ENCODE results near the gene TMEM9B.

DNA sequence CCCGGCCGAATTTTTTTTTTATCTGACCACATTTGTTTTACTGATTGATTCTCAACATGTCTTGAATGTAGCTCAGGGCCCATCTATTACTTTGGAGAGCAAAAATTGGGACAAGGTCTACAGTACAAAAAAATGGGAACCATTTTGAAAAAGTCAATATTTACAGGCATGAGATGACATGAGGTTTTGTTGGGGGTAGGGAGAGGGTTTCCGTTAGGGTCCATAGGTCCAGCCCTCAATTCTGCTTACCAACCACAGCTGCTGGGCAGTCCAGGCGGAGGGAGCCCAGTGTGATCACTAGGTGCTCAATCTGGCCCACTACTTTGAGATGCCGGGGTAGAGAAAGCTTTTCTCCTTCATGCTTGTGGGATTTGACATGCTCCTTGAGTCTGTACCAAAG lies 21.2 kb upstream of the TMEM9B start:
- TF ChIP-seq EZH2phosphoT487 (IDR thresholded peaks at IDR 0.05; ENCODE audit: borderline replicate concordance), result no peak
- TF ChIP-seq, protein P1, sequence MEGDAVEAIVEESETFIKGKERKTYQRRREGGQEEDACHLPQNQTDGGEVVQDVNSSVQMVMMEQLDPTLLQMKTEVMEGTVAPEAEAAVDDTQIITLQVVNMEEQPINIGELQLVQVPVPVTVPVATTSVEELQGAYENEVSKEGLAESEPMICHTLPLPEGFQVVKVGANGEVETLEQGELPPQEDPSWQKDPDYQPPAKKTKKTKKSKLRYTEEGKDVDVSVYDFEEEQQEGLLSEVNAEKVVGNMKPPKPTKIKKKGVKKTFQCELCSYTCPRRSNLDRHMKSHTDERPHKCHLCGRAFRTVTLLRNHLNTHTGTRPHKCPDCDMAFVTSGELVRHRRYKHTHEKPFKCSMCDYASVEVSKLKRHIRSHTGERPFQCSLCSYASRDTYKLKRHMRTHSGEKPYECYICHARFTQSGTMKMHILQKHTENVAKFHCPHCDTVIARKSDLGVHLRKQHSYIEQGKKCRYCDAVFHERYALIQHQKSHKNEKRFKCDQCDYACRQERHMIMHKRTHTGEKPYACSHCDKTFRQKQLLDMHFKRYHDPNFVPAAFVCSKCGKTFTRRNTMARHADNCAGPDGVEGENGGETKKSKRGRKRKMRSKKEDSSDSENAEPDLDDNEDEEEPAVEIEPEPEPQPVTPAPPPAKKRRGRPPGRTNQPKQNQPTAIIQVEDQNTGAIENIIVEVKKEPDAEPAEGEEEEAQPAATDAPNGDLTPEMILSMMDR (conservative IDR thresholded peaks at IDR 0.05; ENCODE audit: low read length), result no peak
